CD14-positive monocyte (primary cell): Measurements from ENCODE around the gene EXOC6B. TPM values are rescaled to one million over a fixed set of nuclear protein-coding genes. Genes with fewer than 3 reads are reported as not detected.

ENCODE experiments used
- DNase-seq, 3 donors: peaks; one replicate each; pipeline ENCODE4 v3.0.0-alpha.2; 2011 to 2022
- H2AFZ ChIP-seq: 2 replicates; pipeline ENCODE4 v1.6.0; 2012; ENCODE audit warnings: mild to moderate bottlenecking, low read depth, low read length, inconsistent platforms; ENCODE audit not compliant: insufficient read depth, poor library complexity, severe bottlenecking
- H3K27ac ChIP-seq, 2 donors: 1 replicate in 1 of 2; 2 replicates in 1 of 2; pipeline ENCODE4 v1.5.1; 2012 to 2013; ENCODE audit warnings: low read length in 2 of 2, control low read depth in 1 of 2, inconsistent platforms in 1 of 2, low read depth in 1 of 2, mild to moderate bottlenecking in 1 of 2
- H3K27me3 ChIP-seq, 2 donors: one replicate each; pipeline versions ENCODE4 v1.6.0 to v1.6.1; 2011 to 2013; ENCODE audit warnings: low read length in 2 of 2; ENCODE audit not compliant: control insufficient read depth in 2 of 2, insufficient read depth in 2 of 2
- H3K36me3 ChIP-seq, 2 donors: replicated peaks in 1 of 2; 1 replicate in 1 of 2; 2 replicates in 1 of 2; pipeline versions ENCODE4 v1.5.1 to v1.6.1; 2012 to 2013; ENCODE audit warnings: low read length in 2 of 2, control low read depth in 1 of 2, inconsistent platforms in 1 of 2, mild to moderate bottlenecking in 1 of 2; ENCODE audit not compliant: insufficient read depth in 2 of 2, control insufficient read depth in 1 of 2
- H3K4me1 ChIP-seq, 2 donors: 1 replicate in 1 of 2; 2 replicates in 1 of 2; pipeline versions ENCODE4 v1.5.1 to v1.6.1; 2012 to 2013; ENCODE audit warnings: low read length in 2 of 2, control low read depth in 1 of 2, inconsistent platforms in 1 of 2, mild to moderate bottlenecking in 1 of 2, moderate library complexity in 1 of 2; ENCODE audit not compliant: insufficient read depth in 2 of 2, control insufficient read depth in 1 of 2
- H3K4me2 ChIP-seq: replicated peaks from 2 replicates; pipeline ENCODE3; 2012; ENCODE audit warnings: low read length, moderate library complexity, mild to moderate bottlenecking; ENCODE audit not compliant: poor library complexity, severe bottlenecking; ENCODE audit errors: extremely low read depth
- H3K4me3 ChIP-seq, 3 experiments: fragments of 200-600 bp in 1 of 3; sonication (generic) in 1 of 3; replicated peaks in 1 of 3; 1 replicate in 2 of 3; 2 replicates in 1 of 3; pipeline ENCODE4 v1.5.1; 2011 to 2013; ENCODE audit warnings: low read length in 3 of 3, mild to moderate bottlenecking in 3 of 3, control low read depth in 2 of 3, low read depth in 2 of 3, inconsistent platforms in 1 of 3, moderate library complexity in 1 of 3
- H3K79me2 ChIP-seq: 2 replicates; pipeline ENCODE4 v1.6.0; 2012; ENCODE audit warnings: mild to moderate bottlenecking, control low read depth, inconsistent platforms, low read length, moderate library complexity; ENCODE audit not compliant: insufficient read depth
- H3K9ac ChIP-seq: 2 replicates; pipeline ENCODE4 v1.6.0; 2017; ENCODE audit warnings: low read length, mild to moderate bottlenecking; ENCODE audit not compliant: insufficient read depth, poor library complexity, severe bottlenecking
- H3K9me3 ChIP-seq, 2 donors: replicated peaks in 1 of 2; 1 replicate in 1 of 2; 2 replicates in 1 of 2; pipeline versions ENCODE4 v1.5.1 to v1.6.1; 2012 to 2013; ENCODE audit warnings: low read length in 2 of 2, control low read depth in 1 of 2; ENCODE audit not compliant: control insufficient read depth in 1 of 2, insufficient read depth in 1 of 2
- H4K20me1 ChIP-seq: 2 replicates; pipeline ENCODE4 v1.6.0; 2012; ENCODE audit warnings: mild to moderate bottlenecking, low read length, control low read depth, moderate library complexity; ENCODE audit not compliant: insufficient read depth
- H3K27ac Mint-ChIP-seq, 7 donors: one replicate each; pipeline ENCODE4 v1.8.0; 2020; ENCODE audit warnings: mild to moderate bottlenecking in 7 of 7, mixed read lengths in 7 of 7, moderate library complexity in 6 of 7, inconsistent platforms in 2 of 7
- H3K27me3 Mint-ChIP-seq, 3 donors: one replicate each; pipeline ENCODE4 v1.8.0; 2021 to 2022; ENCODE audit warnings: low read depth in 3 of 3, mild to moderate bottlenecking in 3 of 3, mixed read lengths in 3 of 3, moderate library complexity in 3 of 3, inconsistent platforms in 1 of 3
- H3K36me3 Mint-ChIP-seq, 2 donors: one replicate each; pipeline ENCODE4 v1.8.0; 2020; ENCODE audit warnings: mixed read lengths in 2 of 2, inconsistent platforms in 1 of 2, mild to moderate bottlenecking in 1 of 2
- H3K4me1 Mint-ChIP-seq: one replicate; pipeline ENCODE4 v1.8.0; 2020; ENCODE audit warnings: mild to moderate bottlenecking, mixed read lengths
- H3K4me3 Mint-ChIP-seq, 2 donors: one replicate each; pipeline ENCODE4 v1.8.0; 2020; ENCODE audit warnings: mild to moderate bottlenecking in 2 of 2, mixed read lengths in 2 of 2, moderate library complexity in 1 of 2
- H3K9me3 Mint-ChIP-seq, 7 donors: one replicate each; pipeline ENCODE4 v1.8.0; 2020 to 2022; ENCODE audit warnings: mixed read lengths in 7 of 7, mild to moderate bottlenecking in 6 of 7, moderate library complexity in 6 of 7, inconsistent platforms in 2 of 7
- CTCF ChIP-seq: fragments of 200-600 bp; IDR thresholded peaks from one replicate; pipeline ENCODE4 v1.8.0; 2022; ENCODE audit warnings: antibody characterized with exemption, mild to moderate bottlenecking
- WGBS: methylation state at CpG from one replicate; pipeline ENCODE4 v1.1.5; 2013; ENCODE audit warnings: missing lambda C conversion rate; ENCODE audit not compliant: insufficient coverage; 5-methylcytosine and 5-hydroxymethylcytosine counted together
- intact Hi-C, 2 donors: fragments of 100-400 bp; cut with micrococcal nuclease; formaldehyde crosslinking; loops; one replicate each; pipeline versions ENCODE4 v1.15.0 to v1.15.1; 2023
- polyA plus RNA-seq, 3 donors: library from polyadenylated mRNA; depleted of rRNA in 1 of 3; unstranded in 2 of 3; stranded (reverse) in 1 of 3; fragments of 300-500 nt in 2 of 3; fragments of >200 nt in 1 of 3; fragmentation: Illumina TruSeq in 2 of 3; gene quantifications; 1 replicate in 2 of 3; 2 replicates in 1 of 3; pipeline ENCODE4 v1.2.3, GENCODE V29; 2012 to 2021

The EXOC6B gene
- polyA plus RNA-seq, 3 donors, result 1.8 to 2.8 (median 2.1) TPM

GRCh38 chr2:72129681-72130340 lies 696.0 kb downstream of the EXOC6B start:
- 70% methylated on average over 2 of the region's 9 CpGs for WGBS
- Histone ChIP-seq H3K36me3 (no peaks in the 10 kb centered on the region), H2AFZ (no peak overlapping the region), H3K79me2 (no peaks in the 10 kb centered on the region), H3K4me1 (no peaks in the 10 kb centered on the region), H3K9ac (no peak overlapping the region), H3K9me3 (no peaks in the 10 kb centered on the region), H3K27me3 (no peaks in the 10 kb centered on the region), H4K20me1 (no peaks in the 10 kb centered on the region), H3K4me2 (no peak overlapping the region), H3K4me3 (no peak overlapping the region), H3K27ac (no peak overlapping the region)
- peaks cover 0 to 2% (median 0%) of the 10 kb centered on the region in 7 donors for H3K9me3 Mint-ChIP-seq
- no peak for DNase-seq
- H3K27me3 Mint-ChIP-seq, result peaks cover 11 to 16% (median 11%) of the 10 kb centered on the region in 3 donors
- TF ChIP-seq CTCF, result no peak
- no peak overlapping the region for H3K4me3 Mint-ChIP-seq
- intact Hi-C loops, result no loop called here
- no peaks in the 10 kb centered on the region for H3K4me1 Mint-ChIP-seq
- H3K36me3 Mint-ChIP-seq, result no peaks in the 10 kb centered on the region
- no peak overlapping the region for H3K27ac Mint-ChIP-seq

GRCh38 chr2:72128843-72129227 lies 697.0 kb downstream of the EXOC6B start:
- Histone ChIP-seq H3K27ac (no peak overlapping the region), H3K79me2 (no peaks in the 10 kb centered on the region), H3K9ac (no peak overlapping the region), H3K4me2 (no peak overlapping the region), H3K4me1 (no peaks in the 10 kb centered on the region), H3K4me3 (no peak overlapping the region), H2AFZ (no peak overlapping the region), H3K36me3 (no peaks in the 10 kb centered on the region), H3K9me3 (no peaks in the 10 kb centered on the region), H4K20me1 (no peaks in the 10 kb centered on the region), H3K27me3 (no peaks in the 10 kb centered on the region)
- Mint-ChIP-seq H3K4me1 (no peaks in the 10 kb centered on the region), H3K36me3 (no peaks in the 10 kb centered on the region), H3K4me3 (no peak overlapping the region), H3K27me3 (peaks cover 13% of the 10 kb centered on the region in 3 donors), H3K9me3 (peaks cover 0 to 3% (median 0%) of the 10 kb centered on the region in 7 donors), H3K27ac (no peak overlapping the region)
- WGBS, result 91% methylated on average over 7 of the region's 11 CpGs
- no peak for DNase-seq
- TF ChIP-seq CTCF, result no peak
- intact Hi-C loops, result no loop called here
